Stimulated activated CD4-positive, alpha-beta T cell treated with anti-CD3 and anti-CD28 coated beads, Interleukin-15, amount 100 ng/mL, for 48 hours (primary cell): ENCODE measurements around the gene SLC23A1.
"Not testable (repeated sequence)": the region's sequence is repeated elsewhere in the genome, so short reads cannot be mapped to it uniquely, and the experiment has no call there.

Experiments
- DNase-seq, 2 donors: peaks; one replicate each; pipeline ENCODE4 v3.0.0-alpha.2; 2020; ENCODE audit warnings: low read depth in 2 of 2

The SLC23A1 gene

GRCh38 chr5:139383275-139383992 lies at the start of gene SLC23A1:
TSS of gene SLC23A1 (minus strand) at chr5:139383297. CDS start at chr5:139383253, 44 bp downstream.
- DNase-seq, result no peak

DNA sequence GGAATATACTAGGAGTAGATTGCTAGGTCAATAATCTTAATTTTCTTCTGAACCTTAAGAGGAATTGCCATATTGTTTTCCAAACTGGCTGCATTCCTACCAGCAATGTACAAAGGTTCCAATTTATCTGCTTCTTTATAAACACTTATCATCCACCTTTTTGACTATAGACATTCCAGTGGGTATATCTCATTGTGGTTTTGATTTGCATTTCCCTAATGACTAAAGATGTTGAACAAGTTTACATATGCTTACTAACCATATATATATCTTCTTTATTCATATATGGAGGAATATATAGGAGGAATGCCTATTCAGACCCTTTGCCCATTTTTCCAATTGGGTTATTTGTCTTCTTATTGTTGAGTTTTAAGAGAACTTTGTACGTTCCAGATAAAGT lies 48.6 kb upstream of the SLC23A1 start:
- no peak for DNase-seq

DNA sequence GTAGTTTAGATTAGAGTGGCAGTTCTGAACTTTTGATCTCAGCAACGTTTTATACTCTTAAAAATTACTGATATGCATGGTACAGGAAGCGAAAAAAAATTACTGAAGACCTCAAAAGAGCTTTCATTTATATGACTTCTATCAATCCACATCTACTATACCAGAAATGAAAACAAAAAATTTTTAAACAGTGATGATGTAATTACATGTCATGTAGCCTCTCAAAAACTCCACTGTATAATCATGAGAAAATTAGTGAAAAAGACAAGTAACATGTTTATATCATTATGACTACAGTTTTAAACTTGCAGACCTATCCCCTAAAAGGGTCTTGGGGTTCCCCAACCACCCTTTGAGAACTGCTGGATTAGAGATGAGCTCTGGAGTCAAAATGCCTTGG lies 46.9 kb upstream of the SLC23A1 start:
- DNase-seq, result no peak

DNA sequence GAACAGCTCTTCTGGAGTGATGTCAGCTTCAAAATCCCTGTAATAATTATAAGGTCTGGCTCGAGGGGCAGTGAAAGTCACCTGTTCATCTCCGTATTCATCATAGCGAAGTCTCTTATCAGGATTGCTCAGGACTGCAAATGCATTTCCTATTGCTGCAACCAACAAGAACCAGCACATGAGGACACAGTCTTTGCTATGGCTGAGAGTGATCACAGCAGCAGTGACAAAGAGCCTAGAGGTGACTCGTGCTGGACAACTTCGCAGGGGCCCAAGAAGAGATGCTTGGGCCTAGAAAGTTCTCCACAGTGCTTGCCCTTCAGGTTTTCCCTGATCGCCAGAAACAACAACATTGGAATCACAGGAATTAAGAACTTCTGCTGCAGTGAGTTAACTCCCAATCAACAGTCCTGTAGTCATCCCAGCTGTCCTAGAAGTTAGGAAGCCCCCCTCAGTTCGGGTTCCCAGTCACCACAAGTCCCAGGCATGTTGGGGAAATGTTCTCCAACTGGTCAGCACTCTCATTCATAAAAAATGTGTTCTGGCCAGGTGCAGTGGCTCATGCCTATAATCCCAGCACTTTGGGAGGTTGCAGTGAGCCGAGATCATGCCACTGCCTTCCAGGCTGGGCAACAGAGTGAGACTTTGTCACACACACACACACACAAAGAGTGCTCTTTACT lies 43.2 kb upstream of the SLC23A1 start:
- DNase-seq, result no peak

GRCh38 chr5:139425497-139425896 lies 42.4 kb upstream of the SLC23A1 start:
- DNase-seq, result no peak

- no peak for DNase-seq
Measured at GRCh38 chr5:139422307-139422893, 39.3 kb upstream of the SLC23A1 start.

DNA sequence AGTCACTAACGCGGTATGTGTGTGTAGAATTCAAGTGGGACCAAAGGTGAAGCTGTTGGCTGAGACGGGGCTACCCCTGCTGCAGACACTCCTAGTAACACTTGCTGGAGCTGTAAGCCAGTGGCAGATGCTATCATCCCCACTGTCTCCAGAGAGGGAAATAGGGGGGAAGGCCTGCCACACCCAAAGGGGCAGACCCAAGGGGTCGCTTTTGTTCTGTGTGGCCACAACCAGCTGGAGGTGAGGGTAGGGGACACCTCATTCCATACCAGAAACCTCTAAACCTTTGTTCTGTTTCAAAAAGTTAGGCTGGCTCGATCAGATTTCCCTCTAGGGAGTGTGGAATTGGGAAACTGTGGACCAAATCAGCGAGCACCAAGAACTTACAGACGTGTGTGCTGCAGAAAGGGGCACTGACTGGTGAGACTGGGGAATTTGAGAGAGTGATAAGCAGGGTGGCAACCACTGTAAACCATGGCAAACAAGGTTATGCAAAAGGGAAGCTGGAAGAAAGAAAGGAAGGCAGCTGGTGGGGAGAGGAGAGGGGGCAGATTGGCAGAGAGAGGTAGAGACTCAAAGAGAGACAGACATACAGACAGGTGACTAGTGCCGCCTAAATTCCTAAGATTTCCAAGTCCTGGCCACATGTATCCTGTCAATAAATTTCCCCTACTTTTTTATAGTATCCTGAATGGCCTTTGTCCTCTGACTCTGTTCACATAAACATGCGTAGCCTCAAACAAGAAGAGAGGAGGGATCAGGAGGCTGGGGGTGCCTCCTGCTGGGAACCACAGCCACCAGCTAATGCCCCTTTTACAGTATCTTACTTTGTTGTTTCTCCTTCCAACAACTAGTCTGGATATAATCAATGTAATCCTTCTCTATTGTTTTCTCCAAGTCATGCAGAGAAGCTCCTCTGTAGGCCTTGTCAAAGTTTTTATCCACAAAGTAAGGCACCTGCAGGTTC lies 36.4 kb upstream of the SLC23A1 start:
- no peak for DNase-seq

- DNase-seq, result no peak
Measured at GRCh38 chr5:139418793-139419192, 35.7 kb upstream of the SLC23A1 start.

DNA sequence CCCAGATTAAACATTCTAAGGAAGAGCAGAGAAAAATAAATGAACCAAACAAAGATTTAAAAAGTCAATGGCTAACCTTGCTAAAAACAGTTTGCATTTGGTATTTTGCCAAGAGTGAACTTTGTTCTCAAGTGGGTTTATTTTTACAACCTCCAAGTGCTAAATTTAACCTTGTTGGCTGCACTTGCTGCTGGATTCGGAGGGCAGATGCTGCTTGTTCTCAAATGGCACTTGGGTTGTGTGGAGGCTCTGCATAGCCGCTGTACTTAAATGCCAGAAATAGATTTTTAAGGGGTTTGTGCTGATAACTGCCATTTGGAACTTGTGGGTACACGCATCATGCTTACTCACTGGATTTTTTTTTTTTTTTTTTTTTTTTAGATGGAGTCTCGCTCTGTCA lies 34.1 kb upstream of the SLC23A1 start:
- no peak for DNase-seq

DNA sequence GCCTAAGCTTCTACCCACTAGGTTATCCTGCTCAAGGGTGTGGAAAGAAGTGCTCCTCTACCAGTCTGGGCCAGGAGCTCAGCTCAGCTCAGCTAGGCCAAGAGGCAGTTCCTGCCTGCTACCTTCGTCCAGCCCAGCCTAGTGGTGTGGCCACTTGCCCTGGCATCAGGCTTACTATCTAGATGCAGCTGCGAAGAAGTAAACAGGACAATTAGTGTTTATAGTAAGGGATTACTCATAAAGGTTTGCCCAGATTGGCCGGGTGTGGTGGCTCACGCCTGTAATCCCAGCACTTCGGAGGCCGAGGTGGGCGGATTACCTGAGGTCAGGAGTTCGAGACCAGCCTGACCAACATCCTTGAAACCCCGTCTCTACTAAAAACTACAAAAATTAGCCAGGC lies 33.6 kb upstream of the SLC23A1 start:
- no peak for DNase-seq

DNA sequence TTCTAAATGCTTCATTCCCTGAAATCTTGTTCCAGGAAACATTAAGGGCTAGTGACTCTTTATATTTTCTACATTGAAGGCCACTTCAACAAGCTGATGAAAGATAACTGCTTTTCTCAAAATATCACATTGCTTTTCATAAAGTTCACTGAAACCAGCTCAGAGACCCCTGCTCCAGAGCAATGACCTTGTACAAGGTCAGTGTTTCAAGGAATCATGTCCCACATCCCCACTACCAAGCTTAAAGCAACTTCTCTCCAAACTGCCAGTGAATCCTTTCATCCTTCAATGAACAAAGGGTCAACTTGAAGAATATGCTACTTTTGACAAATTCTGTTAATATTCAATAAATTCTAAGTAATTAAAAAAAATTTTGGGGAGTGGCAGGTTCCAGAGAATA lies 32.8 kb upstream of the SLC23A1 start:
- no peak for DNase-seq

DNA sequence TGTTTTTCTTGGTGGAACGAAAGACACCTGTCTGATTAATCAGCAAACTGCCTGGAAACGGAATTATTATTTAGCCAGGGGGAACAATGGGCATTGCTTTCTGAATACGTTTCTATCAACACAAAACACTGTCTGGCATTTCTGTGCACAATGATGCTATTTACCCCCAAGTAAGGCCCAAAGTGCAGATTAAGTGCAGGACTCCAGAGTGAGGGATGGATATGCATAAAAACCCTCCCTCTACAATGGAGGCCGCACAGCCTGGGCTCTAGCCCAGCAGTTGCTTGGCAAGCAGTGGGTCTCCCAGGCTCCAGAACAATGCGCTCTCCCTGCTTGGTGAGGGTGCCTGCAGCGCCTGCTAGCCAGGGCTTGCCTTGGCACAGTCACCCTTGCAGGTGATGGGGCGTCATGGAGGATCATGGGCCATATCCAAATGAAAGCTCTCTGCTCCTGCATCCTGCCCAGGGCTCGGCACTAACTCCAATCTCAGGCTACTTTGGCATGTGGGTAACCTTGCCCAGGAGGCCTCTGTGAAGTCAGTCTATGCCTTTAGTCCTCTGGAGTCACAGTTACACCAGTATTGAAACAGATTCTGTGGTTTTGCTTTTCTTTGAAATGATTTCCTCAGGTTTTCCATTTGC lies 32.2 kb upstream of the SLC23A1 start:
- no peak for DNase-seq

DNA sequence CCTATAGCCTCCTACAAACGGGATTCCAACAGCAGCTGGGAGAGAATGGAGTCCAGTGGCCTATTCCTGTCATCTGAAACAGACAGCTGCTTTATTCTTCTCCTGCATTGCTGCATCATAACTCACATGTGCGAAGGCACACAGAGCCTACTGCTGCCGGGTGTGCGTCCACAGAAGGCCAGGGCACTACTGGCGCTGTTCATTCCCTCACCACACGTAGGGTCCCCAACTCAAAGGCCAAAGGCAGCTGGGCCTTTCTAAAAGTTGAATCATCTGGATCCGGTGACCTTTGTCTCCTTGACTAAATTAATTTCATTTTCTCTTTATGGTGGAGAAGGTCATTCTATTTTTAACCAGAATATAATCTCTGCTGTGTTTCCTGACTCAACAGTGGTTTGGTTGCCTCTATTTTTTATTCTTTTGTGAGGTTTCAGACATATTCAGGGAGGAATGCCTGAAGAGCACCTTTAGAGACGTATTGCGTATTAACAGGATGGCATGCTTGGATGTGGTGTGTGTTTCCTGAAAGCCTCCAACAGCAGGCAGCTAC lies 31.6 kb upstream of the SLC23A1 start:
- DNase-seq, result no peak

DNA sequence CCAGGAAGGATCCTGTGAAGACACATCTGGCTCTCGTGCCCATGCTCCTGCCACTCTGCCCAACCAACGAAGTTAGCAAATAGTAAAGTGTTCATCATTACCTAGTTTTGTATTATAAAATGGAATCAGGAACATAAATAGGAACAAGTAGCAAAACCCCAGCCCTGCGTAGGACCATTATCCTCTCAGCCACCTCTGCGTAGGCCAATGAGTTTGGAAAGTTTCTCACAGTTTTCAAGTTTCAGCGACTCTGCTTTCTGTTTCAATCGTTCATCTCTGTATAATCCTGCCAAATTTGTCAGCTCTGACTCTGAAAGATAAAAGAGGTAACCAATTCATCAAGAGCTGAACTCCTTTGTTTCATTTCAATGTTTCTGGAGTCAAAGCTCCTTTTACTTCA lies 30.9 kb upstream of the SLC23A1 start:
- no peak for DNase-seq

DNA sequence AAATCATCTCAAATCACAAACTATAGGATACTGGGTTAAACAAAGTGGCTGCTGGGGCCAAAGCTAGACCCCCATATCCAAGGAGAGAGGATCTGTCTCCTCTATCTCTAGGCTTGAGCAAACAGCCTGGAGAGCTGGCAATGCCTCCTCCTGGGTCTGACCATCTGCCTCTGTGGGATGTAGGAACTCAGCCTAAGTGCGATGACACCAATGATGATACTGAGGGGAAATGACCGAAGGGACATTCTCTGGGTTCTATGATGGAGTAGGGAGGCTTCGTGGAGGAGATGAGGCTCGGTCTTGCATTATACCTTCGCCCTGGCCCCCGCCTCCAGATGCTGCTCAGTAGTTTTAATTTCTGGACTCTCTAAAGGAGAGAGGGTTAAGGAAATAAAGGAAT lies 30.1 kb upstream of the SLC23A1 start:
- DNase-seq, result no peak

GRCh38 chr5:139410993-139411828 lies 28.1 kb upstream of the SLC23A1 start:
- DNase-seq, result no peak

- DNase-seq, result no peak
Measured at GRCh38 chr5:139410121-139410992, 27.3 kb upstream of the SLC23A1 start.

DNA sequence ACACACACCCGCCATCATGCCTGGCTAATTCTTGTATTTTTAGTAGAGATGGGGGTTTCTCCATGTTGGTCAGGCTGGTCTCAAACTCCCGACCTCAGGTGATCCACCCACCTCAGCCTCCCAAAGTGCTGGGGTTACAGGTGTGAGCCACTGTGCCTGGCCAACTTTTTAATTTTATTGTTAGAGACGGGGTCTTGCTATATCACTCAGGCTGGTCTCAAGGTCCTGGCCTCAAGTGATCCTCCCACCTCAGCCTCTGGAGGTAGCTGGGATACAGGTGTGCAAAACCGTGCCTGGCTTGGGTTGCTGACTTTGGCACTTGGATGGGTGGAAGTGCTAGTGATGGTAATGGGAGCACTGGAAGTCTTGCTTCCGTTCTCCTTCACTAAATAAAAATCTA lies 26.0 kb upstream of the SLC23A1 start:
- DNase-seq, result not testable (repeated sequence)

GRCh38 chr5:139408191-139408590 lies 25.1 kb upstream of the SLC23A1 start:
- no peak for DNase-seq
